GM21423 (cell line): ENCODE data around the gene ZNF407.

Experiments
- ATAC-seq: cut with Tn5 transposase; IDR thresholded peaks from one replicate; pipeline ENCODE4 v1.9.1; 2021; ENCODE audit warnings: mild to moderate bottlenecking, moderate library complexity; ENCODE audit not compliant: unreplicated experiment

Gene ZNF407

GRCh38 chr18:75041586-75041985 lies 443.9 kb downstream of the ZNF407 start:
- no peak for ATAC-seq

- no peak for ATAC-seq
Measured at GRCh38 chr18:75043478-75043877, 445.8 kb downstream of the ZNF407 start.

DNA sequence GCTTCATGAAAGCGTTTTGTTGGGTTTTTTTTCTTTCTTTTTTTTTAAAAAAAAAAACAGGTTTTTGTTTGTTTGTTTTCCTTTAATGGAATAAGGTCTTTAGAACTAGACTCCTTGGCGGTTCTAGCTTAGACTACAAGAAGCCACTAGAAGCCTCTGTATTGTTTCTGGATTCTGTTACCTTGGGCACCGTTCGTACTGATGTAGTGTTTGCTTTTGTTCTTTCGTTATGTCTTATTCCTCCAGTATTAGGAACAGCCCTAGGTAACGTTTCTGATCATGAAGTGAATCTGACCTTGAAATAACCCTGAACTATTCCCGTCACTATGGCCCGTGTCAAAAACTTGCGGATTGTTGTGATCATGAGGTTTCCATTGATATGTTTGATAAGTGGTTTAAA lies 446.6 kb downstream of the ZNF407 start:
- ATAC-seq = no peak

- ATAC-seq = no peak
Measured at GRCh38 chr18:75044791-75045190, 447.1 kb downstream of the ZNF407 start.

GRCh38 chr18:75045272-75045671 lies 447.6 kb downstream of the ZNF407 start:
- no peak for ATAC-seq

GRCh38 chr18:75047240-75047961 lies 449.7 kb downstream of the ZNF407 start:
- ATAC-seq = no peak

DNA sequence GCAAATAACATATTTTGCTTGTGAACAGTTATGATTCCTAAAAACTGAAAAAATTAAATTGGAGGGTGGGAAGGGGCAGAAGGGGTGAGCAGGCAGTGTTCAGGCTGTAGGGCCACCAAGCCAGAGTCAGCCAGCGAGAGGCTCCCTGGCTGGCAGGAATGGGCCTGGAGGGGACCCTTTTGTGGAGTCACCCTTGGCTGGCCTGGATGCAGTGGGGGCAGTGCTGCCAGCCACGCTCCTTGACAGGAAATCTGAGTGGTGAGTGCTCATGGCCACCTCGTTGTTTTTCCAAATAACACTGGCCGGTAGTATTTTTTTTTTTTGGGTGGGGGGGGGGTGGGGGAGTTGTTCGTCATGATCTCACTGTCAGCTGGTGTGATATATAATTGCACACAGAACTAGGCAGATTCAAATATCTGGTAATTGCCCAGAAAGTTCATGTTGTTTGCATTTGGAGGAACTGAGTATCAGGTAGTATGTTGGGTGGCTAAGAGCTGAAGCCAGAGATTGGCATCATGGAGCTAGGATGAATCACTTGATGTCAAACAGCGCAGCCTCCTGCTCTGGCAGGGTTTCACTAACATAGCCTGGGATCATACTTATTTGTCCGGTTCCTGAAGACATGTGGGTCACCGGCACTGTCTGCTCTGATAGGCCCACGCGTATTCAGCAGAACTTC lies 451.2 kb downstream of the ZNF407 start:
- ATAC-seq = no peak

- no peak for ATAC-seq
Measured at GRCh38 chr18:75049455-75049789, 451.8 kb downstream of the ZNF407 start.

GRCh38 chr18:75051757-75052156 lies 454.1 kb downstream of the ZNF407 start:
- no peak for ATAC-seq

- no peak for ATAC-seq
Measured at GRCh38 chr18:75052475-75052874, 454.8 kb downstream of the ZNF407 start.

GRCh38 chr18:75053028-75053629 lies 455.5 kb downstream of the ZNF407 start:
- no peak for ATAC-seq

DNA sequence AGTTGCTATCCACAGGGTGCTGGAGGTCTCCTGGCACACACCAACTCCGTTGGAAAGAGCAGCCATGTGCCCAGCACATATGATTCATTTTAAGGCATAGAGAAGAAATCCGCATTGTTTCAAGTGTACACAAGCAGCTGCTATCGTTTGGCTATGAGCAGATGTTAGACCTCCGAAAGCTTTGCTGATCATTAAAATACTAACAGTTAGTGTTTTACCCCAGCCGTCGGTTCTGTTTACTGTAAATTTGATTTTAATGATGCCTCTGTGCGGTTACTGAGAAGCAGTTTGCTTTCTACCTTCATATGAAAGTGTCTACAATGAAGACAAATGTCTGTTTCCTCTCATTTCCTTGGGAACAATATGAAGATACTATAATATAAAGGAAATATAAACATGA lies 456.4 kb downstream of the ZNF407 start:
- no peak for ATAC-seq

GRCh38 chr18:75054611-75055010 lies 456.9 kb downstream of the ZNF407 start:
- no peak for ATAC-seq

GRCh38 chr18:75057169-75057960 lies 459.7 kb downstream of the ZNF407 start:
- no peak for ATAC-seq

DNA sequence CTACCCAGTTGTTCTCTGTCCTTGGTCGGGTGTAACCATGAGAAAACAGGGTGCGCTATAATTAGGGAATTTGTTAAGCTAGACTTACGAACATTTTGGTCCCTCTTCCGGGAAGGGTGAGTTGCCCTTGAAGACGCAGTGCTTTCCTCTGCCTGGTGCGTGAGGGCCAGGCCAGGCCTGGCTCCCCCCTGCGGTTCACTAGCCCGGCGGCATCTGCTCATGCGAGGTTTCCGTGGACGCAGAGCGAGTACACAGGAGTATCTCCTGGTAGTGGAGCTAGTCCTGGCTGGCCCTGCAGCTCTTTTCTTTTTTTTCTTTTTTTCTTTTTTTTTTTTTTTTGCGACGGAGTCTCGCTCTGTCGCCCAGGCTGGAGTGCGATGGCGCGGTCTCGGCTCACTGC lies 462.5 kb downstream of the ZNF407 start:
- no peak for ATAC-seq

DNA sequence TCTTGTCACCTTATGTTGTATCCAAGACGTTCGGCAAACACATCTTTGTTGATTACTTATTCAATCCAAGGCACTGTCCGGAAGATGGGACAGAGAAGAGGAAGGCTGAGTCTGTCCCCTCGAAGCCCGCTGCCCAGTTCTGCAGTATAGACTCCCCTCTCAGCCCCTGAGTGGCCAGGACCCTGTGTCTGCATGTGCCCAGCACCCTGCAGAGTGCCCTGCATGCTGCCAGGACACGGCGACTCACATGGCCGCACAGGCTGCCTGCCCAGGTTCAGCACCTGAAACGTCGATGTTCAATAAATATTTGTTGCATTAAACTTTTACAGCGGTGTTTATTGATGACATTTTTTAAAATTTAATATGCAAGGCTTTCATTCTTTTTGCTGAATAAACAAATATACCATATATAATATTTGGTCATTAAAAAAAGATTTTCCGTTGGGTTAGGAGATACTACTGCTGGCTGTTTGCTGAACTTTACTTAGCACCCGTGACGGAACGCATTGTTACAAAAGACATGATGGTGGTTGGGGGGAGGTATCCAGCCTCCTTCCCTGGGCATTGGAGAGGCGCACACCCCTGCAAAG lies 464.7 kb downstream of the ZNF407 start:
- no peak for ATAC-seq

DNA sequence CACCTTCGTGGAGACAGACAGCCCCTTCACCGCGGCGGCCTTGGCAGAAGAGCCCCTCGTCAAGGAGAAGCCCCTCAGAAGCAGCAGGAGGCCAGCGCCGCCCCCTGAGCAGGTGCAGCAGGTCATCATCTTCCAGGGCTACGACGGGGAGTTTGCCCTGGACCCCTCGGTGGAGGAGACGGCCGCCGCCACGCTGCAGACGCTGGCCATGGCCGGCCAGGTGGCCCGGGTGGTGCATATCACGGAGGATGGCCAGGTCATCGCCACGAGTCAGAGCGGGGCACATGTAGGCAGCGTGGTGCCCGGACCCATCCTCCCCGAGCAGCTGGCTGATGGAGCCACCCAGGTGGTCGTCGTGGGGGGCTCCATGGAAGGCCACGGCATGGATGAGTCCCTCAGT lies 465.5 kb downstream of the ZNF407 start:
- ATAC-seq = no peak

GRCh38 chr18:75063615-75064512 lies 466.2 kb downstream of the ZNF407 start:
- ATAC-seq = no peak

DNA sequence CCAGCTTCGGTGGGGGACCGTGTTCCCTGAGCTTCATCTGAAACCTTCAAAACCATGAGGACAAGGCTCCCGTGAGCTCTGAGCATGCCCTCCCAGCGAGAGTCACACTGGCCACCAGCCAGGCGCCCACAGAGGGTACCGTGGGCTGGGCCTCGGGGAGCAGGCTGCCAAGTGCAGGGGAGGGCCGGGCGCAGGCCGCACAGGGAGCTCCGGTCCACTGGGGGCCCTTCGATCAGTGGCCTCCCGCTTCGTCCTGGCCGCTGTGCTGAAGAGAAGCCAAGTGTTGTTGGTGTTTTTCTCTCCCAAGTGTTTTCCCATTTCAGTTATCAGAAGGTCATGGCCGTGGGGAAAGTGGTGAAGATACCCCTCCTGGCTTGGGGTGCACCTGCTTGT lies 466.8 kb downstream of the ZNF407 start:
- ATAC-seq = no peak
